Suprapubic skin (tissue), 4 donors: ENCODE data around the gene BCAT1.

Experiments
- EP300 ChIP-seq: sonication (generic); formaldehyde crosslinking; IDR thresholded peaks from one replicate; pipeline ENCODE4 v1.6.1; 2017; ENCODE audit warnings: antibody characterized with exemption
- POLR2A ChIP-seq, 2 donors: fragments of 450-650 bp; IDR thresholded peaks; one replicate each; pipeline ENCODE4 v1.6.1; 2017; ENCODE audit warnings: antibody characterized with exemption in 2 of 2, mild to moderate bottlenecking in 2 of 2, moderate library complexity in 2 of 2
- POLR2AphosphoS5 ChIP-seq, 3 donors: sonication (generic); formaldehyde crosslinking; IDR thresholded peaks; one replicate each; pipeline ENCODE4 v1.6.1; 2017; ENCODE audit warnings: antibody characterized with exemption in 3 of 3
- TF ChIP-seq, protein P1 (sequence below), 2 donors: fragments of 200-600 bp in 1 of 2; fragments of 450-650 bp in 1 of 2; sonication (generic) in 1 of 2; IDR thresholded peaks; one replicate each; pipeline ENCODE4 v1.5.1; 2016 to 2019; ENCODE audit warnings: antibody characterized with exemption in 2 of 2, mild to moderate bottlenecking in 1 of 2, moderate library complexity in 1 of 2

- TF ChIP-seq, protein P1, sequence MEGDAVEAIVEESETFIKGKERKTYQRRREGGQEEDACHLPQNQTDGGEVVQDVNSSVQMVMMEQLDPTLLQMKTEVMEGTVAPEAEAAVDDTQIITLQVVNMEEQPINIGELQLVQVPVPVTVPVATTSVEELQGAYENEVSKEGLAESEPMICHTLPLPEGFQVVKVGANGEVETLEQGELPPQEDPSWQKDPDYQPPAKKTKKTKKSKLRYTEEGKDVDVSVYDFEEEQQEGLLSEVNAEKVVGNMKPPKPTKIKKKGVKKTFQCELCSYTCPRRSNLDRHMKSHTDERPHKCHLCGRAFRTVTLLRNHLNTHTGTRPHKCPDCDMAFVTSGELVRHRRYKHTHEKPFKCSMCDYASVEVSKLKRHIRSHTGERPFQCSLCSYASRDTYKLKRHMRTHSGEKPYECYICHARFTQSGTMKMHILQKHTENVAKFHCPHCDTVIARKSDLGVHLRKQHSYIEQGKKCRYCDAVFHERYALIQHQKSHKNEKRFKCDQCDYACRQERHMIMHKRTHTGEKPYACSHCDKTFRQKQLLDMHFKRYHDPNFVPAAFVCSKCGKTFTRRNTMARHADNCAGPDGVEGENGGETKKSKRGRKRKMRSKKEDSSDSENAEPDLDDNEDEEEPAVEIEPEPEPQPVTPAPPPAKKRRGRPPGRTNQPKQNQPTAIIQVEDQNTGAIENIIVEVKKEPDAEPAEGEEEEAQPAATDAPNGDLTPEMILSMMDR (IDR thresholded peaks at IDR 0.05), result no peak
- TF ChIP-seq POLR2A (IDR thresholded peaks at IDR 0.05) (no peak), POLR2AphosphoS5 (IDR thresholded peaks at IDR 0.05) (no peak), EP300 (no peak)
These were observed 142.5 kb downstream of the BCAT1 start for GRCh38 chr12:24806386-24806785.
